Suppressor macrophage (primary cell): Measurements from ENCODE around the gene TTLL13.

Experiments used
- DNase-seq, 4 experiments: peaks; one replicate each; pipeline ENCODE4 v3.0.0-alpha.2; 2020 to 2022
- total RNA-seq, 17 experiments: gene quantifications; one replicate each; lab custom pipeline; 2026; ENCODE audit warnings: mixed read lengths in 6 of 17, inconsistent platforms in 3 of 17; lab: John Stamatoyannopoulos, UW

TTLL13 gene, protein sequence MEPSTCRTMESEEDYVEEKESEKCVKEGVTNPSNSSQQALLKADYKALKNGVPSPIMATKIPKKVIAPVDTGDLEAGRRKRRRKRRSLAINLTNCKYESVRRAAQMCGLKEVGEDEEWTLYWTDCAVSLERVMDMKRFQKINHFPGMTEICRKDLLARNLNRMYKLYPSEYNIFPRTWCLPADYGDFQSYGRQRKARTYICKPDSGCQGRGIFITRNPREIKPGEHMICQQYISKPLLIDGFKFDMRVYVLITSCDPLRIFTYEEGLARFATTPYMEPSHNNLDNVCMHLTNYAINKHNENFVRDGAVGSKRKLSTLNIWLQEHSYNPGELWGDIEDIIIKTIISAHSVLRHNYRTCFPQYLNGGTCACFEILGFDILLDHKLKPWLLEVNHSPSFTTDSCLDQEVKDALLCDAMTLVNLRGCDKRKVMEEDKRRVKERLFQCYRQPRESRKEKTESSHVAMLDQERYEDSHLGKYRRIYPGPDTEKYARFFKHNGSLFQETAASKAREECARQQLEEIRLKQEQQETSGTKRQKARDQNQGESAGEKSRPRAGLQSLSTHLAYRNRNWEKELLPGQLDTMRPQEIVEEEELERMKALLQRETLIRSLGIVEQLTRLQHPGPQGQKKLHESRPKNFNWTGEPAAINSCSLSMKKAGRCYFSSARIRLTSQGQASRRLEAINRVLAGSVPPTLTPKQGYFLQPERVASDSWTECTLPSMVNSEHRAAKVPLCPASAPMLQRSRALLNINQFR
- total RNA-seq: 0 to 0.22 (median 0.04) reads per million in 17 experiments

GRCh38 chr15:90249203-90249863 lies at the start of gene TTLL13:
Gene TTLL13 (plus strand): TSS chr15:90249556. CDS start chr15:90250631, 1,075 bp downstream.
- peak; percentile 88 to 96 (median 92) for DNase-seq

GRCh38 chr15:90200534-90201129 lies 48.7 kb upstream of the TTLL13 start:
- peak in 1 of 4 experiments; percentile 29 for DNase-seq

GRCh38 chr15:90201130-90201943 lies 48.0 kb upstream of the TTLL13 start, which contains the start of gene SEMA4B:
Gene SEMA4B (plus strand): TSS chr15:90201330. CDS start chr15:90201579, 249 bp downstream.
- DNase-seq: peak; percentile 78 to 92 (median 88)

DNA sequence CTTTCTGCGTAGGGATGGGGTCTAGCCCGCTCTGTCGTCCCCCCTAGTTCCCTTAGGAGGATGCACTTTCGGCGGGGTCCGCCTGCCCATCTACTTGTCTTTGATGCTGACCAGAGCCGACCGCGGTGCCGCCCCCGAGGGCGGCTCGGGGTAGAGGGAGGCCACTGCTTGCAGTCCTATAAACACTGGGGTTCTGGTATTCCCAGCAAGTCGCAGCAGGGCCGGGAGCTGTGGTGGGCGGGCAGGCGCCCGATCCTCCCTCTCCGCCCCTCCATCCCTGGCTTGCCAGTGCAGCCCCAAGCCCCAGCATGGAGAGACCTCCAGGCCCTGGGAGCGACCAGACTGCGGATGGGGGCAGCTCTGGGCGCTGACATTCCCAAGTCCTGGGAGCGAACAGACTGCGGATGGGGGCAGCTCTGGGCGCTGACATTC lies 47.4 kb upstream of the TTLL13 start:
- DNase-seq: peak in 1 of 4 experiments; percentile 28

DNA sequence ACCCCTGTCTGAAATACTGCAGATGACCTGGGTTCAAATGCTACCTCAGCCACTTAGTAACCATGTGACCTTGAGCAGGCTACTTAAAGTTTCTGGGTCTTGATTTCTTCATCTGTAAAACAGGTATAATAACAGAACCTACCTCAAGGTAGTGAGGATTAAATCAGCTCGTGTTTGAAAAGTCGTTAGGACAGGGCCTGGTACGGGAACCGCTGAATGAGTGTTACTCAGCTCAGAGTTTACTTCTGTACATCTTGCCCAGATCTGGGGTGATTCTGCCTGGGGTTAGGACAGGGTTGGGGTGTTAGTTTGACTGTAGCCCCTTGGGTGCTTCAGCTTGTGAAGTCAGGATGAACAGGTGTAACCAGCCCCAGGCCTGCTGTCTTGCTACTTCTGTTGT lies 46.4 kb upstream of the TTLL13 start:
- DNase-seq: no peak

- no peak for DNase-seq
These were observed 45.9 kb upstream of the TTLL13 start for GRCh38 chr15:90203473-90203872.

DNA sequence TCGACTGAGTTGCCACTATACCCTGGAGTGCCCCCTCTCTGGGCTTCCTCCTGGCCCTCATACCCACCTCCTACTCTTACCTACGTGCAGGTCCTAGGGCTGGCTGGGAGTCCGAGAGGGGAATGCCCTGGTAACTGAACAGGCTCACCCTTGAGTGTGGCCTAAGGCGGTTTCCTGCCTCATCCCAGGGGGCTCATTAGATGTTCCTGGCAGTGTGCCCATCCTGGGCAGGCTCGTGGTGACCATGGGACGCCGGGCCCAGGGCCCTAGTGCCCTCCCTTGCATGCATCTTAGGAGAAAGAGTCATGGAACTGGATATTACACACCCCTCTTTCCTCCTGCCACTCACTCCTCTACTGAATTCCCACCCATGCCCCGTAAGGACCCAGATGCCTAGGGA lies 45.4 kb upstream of the TTLL13 start:
- DNase-seq: no peak

DNA sequence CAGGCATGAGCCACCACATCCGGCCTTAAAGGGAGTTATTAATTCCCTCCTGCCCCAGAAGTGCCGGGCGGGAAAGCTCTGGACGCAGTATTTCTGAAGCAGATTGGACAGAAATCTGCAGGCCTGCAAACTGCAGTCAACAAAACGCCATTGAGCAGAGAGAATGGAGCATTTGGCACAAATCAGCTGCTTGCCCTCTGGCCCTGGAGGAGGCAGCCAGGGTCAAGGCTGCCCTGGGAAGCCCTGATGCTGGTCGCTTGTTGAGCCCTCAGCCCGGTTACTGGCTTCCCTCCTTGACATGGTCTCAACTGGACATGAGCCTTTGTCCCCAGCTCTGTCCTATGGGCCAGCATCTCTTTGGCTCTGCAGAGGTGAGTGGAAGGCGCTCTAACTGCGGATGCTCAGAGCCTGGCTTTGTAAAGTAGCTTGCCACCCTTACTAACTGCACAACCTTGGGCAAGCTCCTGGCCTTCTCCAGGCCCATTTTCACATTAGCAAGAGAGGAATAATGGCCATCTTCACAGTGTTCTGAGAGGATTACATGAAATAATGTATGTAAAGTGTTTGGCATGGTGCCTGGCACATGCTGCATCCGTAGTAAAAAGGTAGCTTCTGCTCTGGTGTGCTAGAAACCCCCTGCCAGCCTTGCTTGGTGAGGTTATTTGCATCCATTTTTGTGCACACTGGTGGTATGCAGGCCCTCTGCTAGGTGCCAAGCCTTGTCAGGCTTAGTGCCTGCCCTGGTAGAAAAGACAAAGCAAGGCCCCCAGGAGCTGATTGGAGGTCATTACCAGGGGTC lies 44.1 kb upstream of the TTLL13 start:
- DNase-seq: no peak

DNA sequence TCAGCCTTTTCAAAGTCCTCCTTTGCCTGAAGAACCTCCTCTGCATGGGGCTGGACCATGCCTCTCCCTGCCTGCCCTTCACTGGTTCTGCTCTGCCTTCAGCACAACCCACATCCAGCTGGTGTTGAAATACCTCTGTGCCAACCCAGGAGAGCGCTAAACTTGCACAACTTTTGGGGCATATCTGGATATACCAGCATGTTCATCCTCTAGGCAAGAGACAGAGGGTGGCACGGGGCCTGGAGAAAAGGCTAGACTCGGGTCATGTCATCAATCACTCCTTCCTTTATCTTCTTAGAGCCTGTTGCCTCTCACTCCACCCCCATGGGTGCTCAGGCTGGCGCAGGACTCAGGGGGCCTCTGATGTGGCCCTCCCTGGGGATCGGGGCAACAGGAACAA lies 43.5 kb upstream of the TTLL13 start:
- DNase-seq: peak; percentile 27 to 81 (median 58)

GRCh38 chr15:90207252-90207651 lies 42.1 kb upstream of the TTLL13 start:
- DNase-seq: no peak

DNA sequence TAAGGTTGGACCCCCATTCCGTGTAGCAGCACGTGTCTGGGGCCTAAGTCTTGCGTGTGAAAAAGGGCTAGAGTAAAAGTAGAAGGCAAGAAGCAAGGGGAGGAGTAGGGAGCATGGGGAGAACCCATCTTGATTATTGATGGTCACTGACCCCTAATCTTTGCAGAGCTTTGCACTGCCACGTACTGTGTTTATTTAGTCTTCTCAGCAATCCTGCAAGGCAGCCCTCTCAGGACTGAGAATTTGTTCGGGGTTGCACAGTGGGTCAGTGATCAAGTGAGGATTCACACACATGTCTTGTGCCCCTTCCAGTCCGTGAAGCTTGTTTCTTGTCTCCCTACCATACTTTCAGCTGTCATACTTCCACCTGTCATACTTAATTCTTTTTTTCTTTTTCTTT lies 41.0 kb upstream of the TTLL13 start:
- DNase-seq: no peak

DNA sequence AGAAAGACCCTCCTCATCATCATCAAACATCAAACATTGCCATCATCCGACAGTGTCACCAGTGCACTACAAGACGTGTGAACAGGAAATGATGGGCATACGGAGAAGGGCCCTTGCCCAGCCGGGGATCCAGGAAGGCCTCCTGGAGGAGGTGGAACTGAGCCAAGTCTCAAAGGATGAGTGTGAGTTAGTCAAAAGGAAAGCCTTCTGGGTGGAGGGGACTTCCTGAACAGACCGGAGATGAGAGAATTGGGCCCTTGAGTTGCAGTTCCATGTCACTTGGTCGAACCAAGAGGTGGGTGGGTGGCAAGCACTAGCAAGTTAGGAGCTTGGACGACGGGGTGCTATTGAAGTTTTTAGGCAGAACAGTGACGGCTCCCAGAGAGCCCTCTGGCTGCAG lies 39.8 kb upstream of the TTLL13 start:
- DNase-seq: peak in 1 of 4 experiments; percentile 44

DNA sequence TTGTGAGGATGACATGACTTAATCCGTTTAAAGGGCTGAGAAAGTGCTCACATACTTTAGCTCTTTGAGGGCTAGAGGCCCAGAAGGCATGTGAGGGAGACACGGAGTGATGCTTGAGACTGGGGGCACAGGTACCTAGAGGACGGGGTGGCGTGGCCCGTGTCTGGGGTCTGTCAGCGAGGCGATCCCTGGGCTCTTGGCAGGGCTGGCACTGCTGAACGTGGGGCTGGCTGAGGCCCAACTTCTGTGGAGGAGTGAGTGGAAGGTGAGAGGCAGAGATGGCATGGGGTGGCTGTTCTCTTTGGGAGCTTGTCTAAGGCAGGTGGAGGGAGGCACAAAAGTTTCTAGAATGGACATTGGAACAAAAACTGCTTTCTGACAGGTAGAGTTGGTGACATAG lies 38.8 kb upstream of the TTLL13 start:
- no peak for DNase-seq

DNA sequence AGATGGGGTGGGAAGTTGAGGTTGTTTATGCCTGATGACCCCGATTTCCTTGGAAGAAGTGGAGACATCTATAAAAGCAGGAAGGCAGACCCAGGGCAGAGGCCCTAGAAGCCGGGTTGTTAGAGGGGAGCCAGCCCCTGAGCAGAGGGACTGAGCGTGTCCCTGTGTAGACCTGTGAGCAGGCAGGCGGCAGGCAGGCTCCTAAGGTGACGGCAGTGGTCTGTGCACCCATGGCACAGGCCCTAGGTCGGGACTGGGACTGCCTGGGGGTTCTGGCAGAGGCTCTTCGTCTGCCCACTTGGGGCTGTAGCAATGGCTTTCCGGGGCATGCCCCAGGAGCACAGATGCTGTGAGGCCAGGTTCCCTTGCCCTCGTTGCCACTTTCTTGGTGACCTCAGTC lies 38.3 kb upstream of the TTLL13 start:
- DNase-seq: no peak

DNA sequence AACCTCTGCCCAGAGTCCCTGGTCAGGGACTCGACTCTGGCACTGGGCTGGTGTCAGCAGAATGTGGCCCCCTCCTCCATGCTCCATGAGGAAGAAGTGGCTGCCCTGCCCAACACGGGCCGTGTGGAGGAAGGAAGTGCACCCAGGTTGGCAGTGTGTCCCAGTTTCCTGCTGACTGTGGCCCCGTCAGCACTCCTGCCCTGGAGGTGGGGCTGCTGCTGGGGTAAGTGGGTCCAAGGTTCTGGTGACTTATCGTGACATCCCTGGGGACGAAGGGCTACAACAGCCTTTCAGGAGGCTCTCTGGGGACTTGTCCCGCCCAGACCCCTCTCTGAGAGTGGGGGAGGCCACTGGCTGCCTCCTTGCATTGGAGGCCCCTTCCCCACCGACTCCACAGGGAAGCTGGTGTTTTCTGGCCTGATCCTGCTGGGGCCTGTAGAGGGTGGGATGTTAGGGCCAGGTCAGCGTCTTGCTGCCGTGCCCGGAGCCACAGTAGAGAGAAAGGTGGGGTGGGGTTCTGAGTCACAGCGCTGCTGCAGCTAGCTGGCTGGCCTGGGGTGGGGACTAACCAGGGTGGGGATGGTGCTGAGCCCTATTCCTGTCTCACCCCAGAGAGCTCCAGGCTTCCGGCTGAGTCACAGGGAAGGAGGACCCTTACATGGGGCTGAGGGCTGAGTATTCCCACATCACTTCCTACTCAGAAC lies 37.8 kb upstream of the TTLL13 start:
- peak in 3 of 4 experiments; percentile 40 to 54 (median 41) for DNase-seq

DNA sequence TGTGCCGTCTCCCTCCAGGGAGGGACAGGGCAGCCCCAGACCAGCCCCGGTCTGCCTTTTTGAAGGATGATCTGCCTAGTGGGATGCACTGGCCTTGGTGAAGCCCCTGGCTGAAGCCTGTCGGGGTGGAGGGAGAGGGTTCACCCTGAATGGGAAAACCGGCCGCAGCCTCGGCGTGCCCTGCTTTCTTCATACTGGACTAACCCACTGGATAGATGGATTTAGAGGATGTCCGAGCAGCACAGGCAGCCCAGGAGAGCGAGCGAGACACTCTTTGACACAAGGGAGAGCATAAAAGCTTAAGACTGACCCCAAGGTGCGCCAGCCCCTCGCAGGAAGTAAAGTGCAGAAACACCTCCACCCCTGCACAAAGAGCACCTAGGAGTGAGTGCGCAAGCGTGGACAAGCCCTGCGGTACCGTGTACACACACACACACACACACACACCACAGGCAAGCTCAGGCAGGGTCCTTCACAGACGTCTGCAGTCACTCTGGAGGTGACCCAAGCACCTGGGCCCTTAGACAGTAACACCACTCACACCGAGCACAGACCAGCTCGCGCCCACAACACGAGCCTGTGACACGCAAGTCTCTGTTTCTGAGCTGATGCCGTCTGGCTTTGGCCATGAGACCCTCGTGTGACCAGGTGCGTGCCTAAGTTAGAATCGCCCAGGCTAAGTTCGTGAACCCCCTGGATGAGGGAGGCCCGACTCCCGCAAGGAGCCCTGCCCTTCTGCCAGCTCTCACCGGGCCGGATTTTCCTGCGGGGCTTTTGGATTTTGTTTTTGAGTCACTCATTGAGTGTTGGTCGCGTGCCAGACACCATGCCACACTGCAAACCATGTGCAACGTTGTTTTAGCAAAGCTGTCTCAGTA lies 36.9 kb upstream of the TTLL13 start:
- DNase-seq: no peak

DNA sequence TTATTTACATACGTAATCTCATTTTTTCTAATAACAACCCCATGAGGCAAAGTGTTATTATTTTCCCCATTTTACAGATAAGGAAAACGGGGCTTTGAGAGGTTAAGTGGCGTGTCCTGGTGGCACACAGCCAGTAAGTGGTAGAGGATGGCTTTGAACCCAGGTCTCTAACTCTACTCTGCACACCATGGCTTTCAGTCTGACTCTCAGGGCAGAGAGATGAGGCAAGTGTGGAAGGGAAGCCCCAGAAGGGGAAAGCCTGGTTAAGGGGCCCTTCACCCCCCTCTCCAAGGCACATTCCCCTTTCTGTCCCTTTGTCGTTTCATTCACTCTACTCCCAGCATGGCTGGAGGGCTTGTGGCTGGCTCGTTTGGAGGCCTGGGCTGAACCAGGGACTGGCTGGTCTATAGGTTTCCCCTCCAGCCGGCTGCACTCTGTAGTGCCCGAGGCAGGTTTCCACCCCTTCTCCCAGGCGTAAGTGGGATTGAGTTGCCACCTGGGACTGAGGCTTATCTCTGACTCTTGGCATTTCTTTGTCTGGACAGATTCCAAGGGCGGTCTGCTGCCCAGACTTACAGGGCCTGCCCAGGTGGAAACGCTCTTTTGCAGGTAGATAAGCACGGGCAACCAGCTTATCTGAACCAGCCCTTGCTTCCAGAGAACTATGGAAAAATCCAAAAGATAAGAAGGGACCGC lies 36.1 kb upstream of the TTLL13 start:
- DNase-seq: no peak

DNA sequence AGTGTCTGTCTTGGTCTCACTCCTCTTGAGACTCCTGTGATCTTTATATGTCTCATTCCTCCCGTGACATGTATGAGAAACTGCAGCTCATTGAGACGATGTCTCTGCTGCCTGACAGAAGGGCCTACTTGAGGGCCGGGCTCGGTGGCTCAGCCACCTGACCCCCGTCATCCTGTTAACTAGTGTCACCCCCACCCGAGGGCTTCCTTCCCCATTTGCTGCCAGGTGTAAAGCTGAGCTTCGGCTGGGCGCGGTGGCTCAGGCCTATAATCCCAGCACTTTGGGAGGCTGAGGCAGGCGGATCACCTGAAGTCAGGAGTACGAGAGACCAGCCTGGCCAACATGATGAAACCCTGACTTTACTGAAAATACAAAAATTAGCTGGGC lies 35.5 kb upstream of the TTLL13 start:
- DNase-seq: no peak
